GM10248 (cell line): Measurements from ENCODE around the gene CEP131.

ENCODE experiments used
- CTCF ChIA-PET: fragments of 300-600 bp; sonication (Branson Sonifier 250); formaldehyde crosslinking; extraction: SDS; loops from one replicate; lab custom pipeline; 2021; ENCODE audit warnings: antibody characterized with exemption; lab: Yijun Ruan, JAX
- POLR2A ChIA-PET: fragments of 350-650 bp; sonication (Branson Sonifier 250); formaldehyde crosslinking; extraction: SDS; loops from one replicate; lab custom pipeline; 2020; ENCODE audit warnings: antibody characterized with exemption; lab: Yijun Ruan, JAX
- DNase-seq: peaks from one replicate; pipeline ENCODE4 v3.0.0; 2012; ENCODE audit errors: extremely low spot score
- CTCF ChIP-seq: IDR thresholded peaks from 2 replicates; pipeline ENCODE4 v1.5.1; 2012; ENCODE audit warnings: mild to moderate bottlenecking, low read depth; ENCODE audit errors: extremely low read depth, missing control alignments, control extremely low read depth

CEP131 gene

GRCh38 chr17:81192386-81193050 is 30.2 kb downstream of the CEP131 start:
- POLR2A ChIA-PET = no interaction called here
- no peak for DNase-seq
- CTCF ChIA-PET = no interaction called here
- TF ChIP-seq CTCF = no peak

- CTCF ChIA-PET = no interaction called here
- POLR2A ChIA-PET = no interaction called here
- no peak for DNase-seq
- no peak for TF ChIP-seq CTCF
These were observed 31.1 kb downstream of the CEP131 start for GRCh38 chr17:81191646-81192045.

- DNase-seq = no peak
- TF ChIP-seq CTCF = no peak
- CTCF ChIA-PET = no interaction called here
- POLR2A ChIA-PET = no interaction called here
These were observed 31.6 kb downstream of the CEP131 start for GRCh38 chr17:81191116-81191515.

- TF ChIP-seq CTCF = no peak
- ChIA-PET CTCF (no interaction called here), POLR2A (no interaction called here)
- no peak for DNase-seq
These were observed 32.2 kb downstream of the CEP131 start for GRCh38 chr17:81190591-81190990.

- ChIA-PET CTCF (interaction anchor here (1.5 kb wide), 1 partner anchor 8 kb away, joined by 6 read pairs; no protein-coding TSS in a partner anchor), POLR2A (no interaction called here)
- TF ChIP-seq CTCF = no peak
- DNase-seq = no peak
These were observed 32.9 kb downstream of the CEP131 start for GRCh38 chr17:81189670-81190530.

GRCh38 chr17:81189016-81189415 is 33.7 kb downstream of the CEP131 start:
- ChIA-PET CTCF (interaction anchor here (1.5 kb wide), 1 partner anchor 9 kb away, joined by 6 read pairs; no protein-coding TSS in a partner anchor), POLR2A (no interaction called here)
- DNase-seq = no peak
- TF ChIP-seq CTCF = no peak
